Stimulated activated CD4-positive, alpha-beta T cell treated with anti-CD3 and anti-CD28 coated beads, Interleukin-12 subunit alpha, Interleukin-12 subunit beta, amount 100 ng/mL, for 24 hours (primary cell): ENCODE data around the gene COL5A1.

Experiments
- DNase-seq, 2 experiments: peaks; one replicate each; pipeline ENCODE4 v3.0.0-alpha.2; 2020; ENCODE audit warnings: low read depth in 2 of 2

COL5A1 gene

GRCh38 chr9:134813841-134814240 is 172.2 kb downstream of the COL5A1 start:
- no peak for DNase-seq

GRCh38 chr9:134814598-134815215 is 173.1 kb downstream of the COL5A1 start:
- no peak for DNase-seq

- DNase-seq, result no peak
Observed at GRCh38 chr9:134815435-134816214, 174.0 kb downstream of the COL5A1 start.

- DNase-seq, result no peak
Observed at GRCh38 chr9:134816264-134816663, 174.7 kb downstream of the COL5A1 start.

- DNase-seq, result no peak
Observed at GRCh38 chr9:134818000-134818568, 176.5 kb downstream of the COL5A1 start.

GRCh38 chr9:134818591-134818990 is 177.0 kb downstream of the COL5A1 start:
- DNase-seq, result no peak

GRCh38 chr9:134820901-134821300 is 179.3 kb downstream of the COL5A1 start:
- no peak for DNase-seq

- no peak for DNase-seq
Observed at GRCh38 chr9:134822541-134822940, 180.9 kb downstream of the COL5A1 start.

GRCh38 chr9:134823623-134824022 is 182.0 kb downstream of the COL5A1 start:
- DNase-seq, result no peak

GRCh38 chr9:134824583-134824982 is 183.0 kb downstream of the COL5A1 start:
- DNase-seq, result no peak

GRCh38 chr9:134825025-134825424 is 183.4 kb downstream of the COL5A1 start:
- DNase-seq, result no peak

GRCh38 chr9:134826336-134827285 is 185.0 kb downstream of the COL5A1 start:
- no peak for DNase-seq

GRCh38 chr9:134827559-134827958 is 186.0 kb downstream of the COL5A1 start:
- DNase-seq, result no peak

- DNase-seq, result no peak
Observed at GRCh38 chr9:134827993-134828392, 186.4 kb downstream of the COL5A1 start.

- no peak for DNase-seq
Observed at GRCh38 chr9:134828892-134829291, 187.3 kb downstream of the COL5A1 start.

GRCh38 chr9:134829356-134829937 is 187.8 kb downstream of the COL5A1 start:
- DNase-seq, result no peak

- DNase-seq, result no peak
Observed at GRCh38 chr9:134830126-134830525, 188.5 kb downstream of the COL5A1 start.

- DNase-seq, result no peak
Observed at GRCh38 chr9:134830926-134831720, 189.5 kb downstream of the COL5A1 start.

- DNase-seq, result no peak
Observed at GRCh38 chr9:134832471-134832870, 190.9 kb downstream of the COL5A1 start.

- no peak for DNase-seq
Observed at GRCh38 chr9:134833294-134833880, 191.8 kb downstream of the COL5A1 start.
